HG03045 (cell line): ENCODE data around the gene SEC14L1.

ENCODE experiments used
- ATAC-seq: cut with Tn5 transposase; IDR thresholded peaks from one replicate; pipeline ENCODE4 v1.9.1; 2021; ENCODE audit warnings: mild to moderate bottlenecking, moderate library complexity; ENCODE audit not compliant: unreplicated experiment

The SEC14L1 gene

GRCh38 chr17:77188084-77189066 is 47.6 kb downstream of the SEC14L1 start:
- no peak for ATAC-seq

GRCh38 chr17:77189148-77189547 is 48.4 kb downstream of the SEC14L1 start:
- ATAC-seq = no peak

DNA sequence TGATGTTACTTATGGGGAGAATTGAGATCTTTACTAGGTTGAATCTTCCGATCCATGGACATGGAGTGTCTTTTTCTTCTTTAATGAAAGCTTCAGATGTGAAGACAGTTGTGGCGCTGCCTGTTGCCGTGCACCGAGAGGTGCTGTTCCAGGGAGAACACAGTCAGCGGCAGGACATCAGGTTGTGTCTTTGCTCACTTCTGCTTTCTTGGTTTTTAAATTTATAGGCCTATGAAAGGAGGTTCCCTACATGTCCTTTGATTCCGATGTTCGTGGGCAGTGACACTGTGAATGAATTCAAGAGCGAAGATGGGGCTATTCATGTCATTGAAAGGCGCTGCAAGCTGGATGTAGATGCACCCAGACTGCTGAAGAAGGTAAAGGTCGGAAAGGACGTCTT is 49.8 kb downstream of the SEC14L1 start:
- ATAC-seq = no peak

GRCh38 chr17:77191244-77191643 is 50.5 kb downstream of the SEC14L1 start:
- no peak for ATAC-seq

GRCh38 chr17:77193653-77194052 is 52.9 kb downstream of the SEC14L1 start:
- ATAC-seq = no peak

- no peak for ATAC-seq
Measured at GRCh38 chr17:77194179-77194578, 53.4 kb downstream of the SEC14L1 start.

- no peak for ATAC-seq
Measured at GRCh38 chr17:77196251-77196650, 55.5 kb downstream of the SEC14L1 start.

DNA sequence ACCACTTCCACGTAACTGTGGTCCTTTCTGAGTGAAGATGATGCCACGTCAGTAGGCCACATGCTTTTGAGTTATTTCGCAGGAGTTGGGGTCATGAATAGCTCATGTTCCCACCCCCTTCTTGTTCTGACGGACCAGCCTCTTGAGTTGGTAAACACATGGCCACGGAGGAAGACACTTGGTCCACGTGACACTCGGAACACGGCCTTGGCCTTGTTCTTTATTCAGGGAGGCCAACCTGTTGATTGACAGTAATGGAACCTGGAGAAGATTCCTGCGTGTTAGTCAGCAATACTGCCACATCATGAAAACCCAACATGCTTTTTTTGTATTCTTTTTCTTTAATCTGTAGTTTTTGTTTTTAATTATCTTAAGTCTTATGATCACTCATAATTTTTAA is 56.3 kb downstream of the SEC14L1 start:
- ATAC-seq = no peak

DNA sequence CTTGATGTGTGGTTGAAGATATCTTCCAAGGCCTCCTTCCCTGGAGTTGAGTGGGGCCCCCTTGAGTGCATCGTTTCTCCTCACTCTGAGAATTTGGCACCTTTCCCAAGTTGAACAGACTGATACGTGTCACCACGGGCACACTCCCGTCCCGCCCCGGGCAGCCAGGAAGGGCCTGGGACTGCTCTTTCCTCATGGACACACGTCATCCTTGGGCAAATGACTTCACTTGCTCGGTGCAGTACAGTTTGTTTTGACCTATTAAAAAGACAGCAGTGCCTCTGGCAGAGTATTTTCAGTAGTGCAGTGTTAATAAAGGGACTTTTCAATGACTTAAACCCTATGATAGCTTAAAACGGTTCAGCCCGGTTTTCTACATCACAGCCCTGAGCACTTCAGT is 59.9 kb downstream of the SEC14L1 start:
- ATAC-seq = no peak

GRCh38 chr17:77203436-77203835 is 62.7 kb downstream of the SEC14L1 start:
- no peak for ATAC-seq

DNA sequence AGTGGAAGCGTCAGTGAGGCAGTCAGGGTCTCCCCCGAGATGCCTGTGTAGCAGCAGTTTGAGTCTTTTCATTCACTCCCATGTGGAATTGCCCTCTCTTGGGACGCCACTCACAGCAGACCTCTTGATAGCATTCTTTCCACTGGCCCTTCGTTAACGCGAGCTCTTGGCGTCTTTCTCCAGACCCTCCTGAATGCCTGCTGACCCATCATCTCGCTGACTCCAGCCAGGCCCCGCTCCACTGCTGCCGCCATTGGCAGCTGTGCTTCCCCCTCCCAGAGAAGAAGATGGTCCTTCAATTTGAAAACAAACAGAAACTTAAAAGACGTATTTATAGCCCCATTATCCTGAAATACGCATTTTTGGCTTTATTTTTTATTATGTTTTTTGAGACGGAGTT is 63.1 kb downstream of the SEC14L1 start:
- ATAC-seq = no peak

- ATAC-seq = no peak
Measured at GRCh38 chr17:77204536-77204935, 63.8 kb downstream of the SEC14L1 start.

DNA sequence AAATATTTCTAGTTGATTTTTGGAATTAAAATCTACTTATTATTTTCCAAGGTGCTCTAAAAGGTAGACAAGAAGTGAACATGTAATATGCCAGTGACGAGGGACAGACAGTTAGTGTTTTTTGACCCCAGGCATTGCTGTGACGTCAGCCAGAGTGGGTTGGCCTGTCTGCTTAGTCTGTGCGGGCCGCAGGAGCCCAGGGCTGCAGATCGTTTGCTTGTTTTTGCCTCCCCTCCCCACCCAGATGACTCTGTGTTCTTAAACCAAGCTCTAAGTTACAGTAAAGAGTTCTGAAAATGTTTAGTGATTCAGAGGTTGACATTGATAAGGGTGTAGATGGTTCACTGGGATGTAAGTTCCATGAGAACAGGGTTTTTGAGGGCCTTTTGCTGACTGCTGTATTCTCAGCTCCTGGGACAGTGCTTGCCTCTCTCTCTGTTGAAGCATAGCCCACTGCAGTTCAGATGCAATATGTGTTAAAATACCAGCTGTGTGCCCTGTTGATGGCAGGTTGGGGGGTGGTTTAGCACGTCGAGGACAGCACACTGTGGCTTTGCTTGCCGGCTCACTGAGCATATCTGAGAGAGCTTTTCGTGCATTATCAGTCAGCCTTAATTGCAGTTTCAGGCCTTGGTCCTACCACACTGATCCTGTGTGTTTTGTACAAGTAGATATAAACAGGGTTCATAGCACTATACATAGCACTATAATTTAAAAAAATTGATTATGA is 64.8 kb downstream of the SEC14L1 start:
- no peak for ATAC-seq

DNA sequence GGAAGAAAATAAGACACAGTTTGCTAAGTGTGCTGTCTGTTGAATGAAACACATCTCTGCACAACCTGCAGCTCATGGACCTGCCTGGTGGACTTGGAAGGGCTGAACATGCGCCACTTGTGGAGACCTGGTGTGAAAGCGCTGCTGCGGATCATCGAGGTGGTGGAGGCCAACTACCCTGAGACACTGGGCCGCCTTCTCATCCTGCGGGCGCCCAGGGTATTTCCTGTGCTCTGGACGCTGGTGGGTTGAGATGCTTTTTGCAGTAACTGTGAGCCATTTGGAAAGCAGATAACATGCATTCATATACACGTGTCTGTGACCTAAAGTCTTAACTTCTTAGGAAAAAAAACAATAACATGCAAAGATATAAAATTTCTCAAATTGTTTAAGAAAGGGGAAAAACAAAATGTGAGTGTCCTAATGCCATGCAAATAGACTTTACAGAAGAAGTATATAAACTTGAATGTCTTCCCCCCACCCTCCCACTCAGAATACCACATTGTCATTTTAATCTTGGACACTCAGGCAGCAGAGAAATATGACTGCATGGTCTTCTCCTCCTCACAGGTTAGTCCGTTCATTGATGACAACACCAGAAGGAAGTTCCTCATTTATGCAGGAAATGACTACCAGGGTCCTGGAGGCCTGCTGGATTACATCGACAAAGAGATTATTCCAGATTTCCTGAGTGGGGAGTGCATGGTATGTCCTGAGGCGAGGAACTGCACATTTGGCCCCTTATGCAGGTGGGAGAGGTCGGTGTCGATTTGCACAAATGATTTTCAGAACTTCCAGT is 65.6 kb downstream of the SEC14L1 start:
- ATAC-seq = no peak

DNA sequence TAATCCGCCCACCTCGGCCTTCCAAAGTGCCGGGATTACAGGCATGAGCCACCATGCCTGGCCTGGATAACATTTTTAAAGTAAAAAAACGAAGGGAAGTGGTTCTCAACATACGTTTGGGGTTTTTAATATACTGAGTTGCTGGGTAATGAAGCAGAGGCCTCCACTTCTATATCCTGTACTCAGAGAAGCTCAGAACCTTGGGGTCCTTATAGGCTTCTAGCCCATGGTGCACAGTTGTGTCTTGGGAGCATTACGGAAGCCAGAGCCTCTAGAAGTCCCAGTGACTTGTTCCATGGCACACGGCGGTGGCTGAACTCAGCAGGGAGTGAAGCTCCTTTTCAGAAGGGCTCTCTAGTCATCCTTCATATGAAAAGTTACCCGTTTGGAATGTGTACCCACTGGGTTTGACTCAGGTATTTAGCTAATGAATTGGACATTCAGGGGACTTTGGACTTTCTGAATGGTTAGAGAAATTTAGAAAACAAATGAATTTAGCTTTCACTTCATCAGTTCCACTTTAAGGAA is 67.0 kb downstream of the SEC14L1 start:
- ATAC-seq = no peak

GRCh38 chr17:77208217-77208808 is 67.5 kb downstream of the SEC14L1 start:
- no peak for ATAC-seq

DNA sequence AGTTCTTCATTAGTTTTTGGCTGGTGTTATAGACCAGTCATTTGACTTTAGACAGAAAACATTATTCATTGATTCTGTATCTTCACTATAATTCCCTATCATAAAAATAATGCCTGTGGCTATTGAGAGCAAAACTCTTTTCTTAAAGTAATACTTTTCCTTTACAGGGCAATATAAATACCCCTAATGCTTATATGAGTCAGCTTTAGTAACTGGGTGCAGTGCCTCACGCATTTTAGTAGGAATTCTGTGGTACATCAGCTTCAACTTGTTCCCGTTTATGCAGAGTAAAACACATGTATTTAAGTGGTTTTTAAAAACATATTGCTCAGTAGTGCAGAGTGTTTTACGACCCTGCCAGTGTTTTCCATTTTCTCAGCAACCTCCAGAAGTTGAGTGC is 68.1 kb downstream of the SEC14L1 start:
- ATAC-seq = no peak

GRCh38 chr17:77209330-77209748 is 68.6 kb downstream of the SEC14L1 start:
- no peak for ATAC-seq

DNA sequence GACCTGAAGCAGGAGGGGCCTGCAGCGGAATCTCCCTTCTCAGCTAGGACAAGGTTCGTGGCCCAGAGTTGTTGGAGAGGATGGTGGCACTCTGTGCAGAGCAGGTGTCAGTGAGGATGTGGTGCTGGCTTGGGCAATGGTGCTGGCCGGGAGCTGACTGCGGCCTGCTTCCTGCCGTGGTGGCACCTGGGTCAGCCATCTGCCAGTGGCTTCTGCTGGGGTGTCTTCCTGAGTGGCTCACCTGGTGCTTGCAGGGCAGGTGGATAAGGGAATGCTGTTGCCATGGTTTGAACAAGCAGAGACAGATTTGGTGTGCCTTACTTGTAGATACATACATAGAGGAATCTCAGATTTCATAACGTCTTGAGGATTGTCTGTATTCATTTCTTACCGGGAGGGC is 69.6 kb downstream of the SEC14L1 start:
- ATAC-seq = no peak

DNA sequence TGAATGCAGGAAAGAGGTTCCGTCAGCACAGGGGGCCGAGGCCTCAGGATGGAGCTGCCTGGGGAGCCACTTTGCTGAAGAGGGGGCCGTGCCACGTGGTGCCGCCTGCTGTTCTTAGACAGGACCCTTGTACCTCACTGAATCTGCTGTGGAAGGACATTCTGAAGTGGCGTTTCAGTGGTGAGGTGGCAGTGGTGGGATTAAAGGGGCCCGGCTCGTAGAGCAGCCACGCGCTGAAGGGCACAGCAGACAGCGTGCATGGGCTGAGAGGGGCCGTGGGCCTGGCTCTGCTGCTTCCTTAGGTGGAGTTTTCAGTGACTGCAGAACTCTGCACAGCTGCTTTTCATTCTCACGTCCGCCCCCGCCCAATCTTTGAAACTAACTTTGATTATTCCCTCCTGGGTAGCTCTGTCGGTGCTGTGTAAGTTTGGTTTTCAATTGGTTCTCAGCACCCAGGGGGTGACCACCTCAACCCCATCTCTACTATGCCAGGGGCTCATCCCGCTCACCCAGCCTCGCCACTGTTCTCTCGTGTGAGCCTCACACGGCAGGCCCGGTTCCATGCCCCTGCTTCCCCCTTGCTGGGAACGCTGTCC is 70.3 kb downstream of the SEC14L1 start:
- no peak for ATAC-seq
